Measurements from ENCODE around the gene ASCC1. TPM values are rescaled to one million over a fixed set of nuclear protein-coding genes. Genes with fewer than 3 reads are reported as not detected.

ASCC1 gene

Small RNAs within 50 kb of the gene (small RNA-seq; reads per million reads assigned to genes)
- gene RF00019 (ENCODE audit: insufficient read depth) (not detected), gene RF00340 (ENCODE audit: insufficient read depth) (not detected)
